ENCODE results near the gene LAMB3.

DNA sequence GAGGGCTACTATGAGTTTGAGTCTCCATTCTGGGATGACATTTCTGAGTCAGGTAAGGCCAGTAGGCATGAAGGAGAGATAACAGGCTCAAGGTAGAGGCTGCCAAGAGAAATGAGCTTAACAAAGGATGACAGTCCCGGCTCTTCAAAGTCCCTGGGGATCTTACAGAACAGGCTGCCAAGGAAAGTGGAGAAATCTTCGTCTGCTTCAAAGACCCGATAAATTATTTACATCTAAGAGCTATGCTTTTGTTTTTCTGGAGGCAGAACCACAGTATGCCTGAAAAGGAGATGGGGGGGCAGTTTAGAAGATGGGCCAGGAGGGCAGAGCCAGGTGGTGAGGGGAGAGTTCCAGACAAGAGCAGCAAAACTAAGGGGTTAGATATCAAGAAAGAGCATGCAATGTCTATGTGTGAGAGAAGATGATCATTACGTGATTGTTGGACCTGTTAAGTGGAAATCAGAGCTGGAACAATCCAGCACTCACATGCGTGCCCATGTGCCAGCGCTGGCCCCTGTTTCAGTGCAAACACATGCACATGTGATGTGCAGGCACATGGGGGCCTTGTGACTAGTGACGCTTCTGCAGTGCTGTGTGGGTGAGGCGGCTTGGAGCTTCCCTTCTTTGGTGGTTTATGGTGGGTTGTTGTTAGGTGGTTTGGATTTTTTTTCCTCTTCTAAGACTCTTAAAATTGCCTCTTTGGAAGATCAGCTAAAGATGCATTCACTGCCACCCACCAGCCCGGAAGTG, 43.0 kb downstream of the LAMB3 start:
- no peak for TF ChIP-seq CTCF (tag by site-specific recombination; IDR thresholded peaks at IDR 0.05)
- no peak for TF ChIP-seq ZNF660 (tag by site-specific recombination; IDR thresholded peaks at IDR 0.05)
- TF ChIP-seq ZNF23 (tag by site-specific recombination; IDR thresholded peaks at IDR 0.05; ENCODE audit: borderline replicate concordance), result no peak
- TF ChIP-seq KLF1 (tag by site-specific recombination; IDR thresholded peaks at IDR 0.05), result no peak
- TF ChIP-seq ZNF274 (IDR thresholded peaks at IDR 0.05; ENCODE audit: low read length), result no peak
- no peak for TF ChIP-seq ZNF274 (tag by site-specific recombination; IDR thresholded peaks at IDR 0.05; ENCODE audit: borderline replicate concordance)
- TF ChIP-seq ZFP41 (tag by site-specific recombination; IDR thresholded peaks at IDR 0.05; ENCODE audit: borderline replicate concordance), result no peak
- TF ChIP-seq ZNF335 (tag by site-specific recombination; conservative IDR thresholded peaks at IDR 0.05), result no peak
- no peak for TF ChIP-seq ZNF747 (tag by site-specific recombination; IDR thresholded peaks at IDR 0.05)
- TF ChIP-seq ZNF549 (tag by site-specific recombination; IDR thresholded peaks at IDR 0.05), result no peak
- no peak for TF ChIP-seq ZNF837 (tag by site-specific recombination; IDR thresholded peaks at IDR 0.05)
- TF ChIP-seq ZNF707 (tag by site-specific recombination; IDR thresholded peaks at IDR 0.05), result no peak
- TF ChIP-seq ZNF341 (tag by site-specific recombination; IDR thresholded peaks at IDR 0.05; ENCODE audit: low read depth), result no peak
- no peak for TF ChIP-seq ZNF768 (tag by site-specific recombination; IDR thresholded peaks at IDR 0.05)

All from HEK293 (cell line).